GM21367 (cell line): ENCODE results near the gene CDH13.

Experiments used
- ATAC-seq: cut with Tn5 transposase; IDR thresholded peaks from one replicate; pipeline ENCODE4 v1.9.1; 2021; ENCODE audit not compliant: unreplicated experiment

The CDH13 gene

DNA sequence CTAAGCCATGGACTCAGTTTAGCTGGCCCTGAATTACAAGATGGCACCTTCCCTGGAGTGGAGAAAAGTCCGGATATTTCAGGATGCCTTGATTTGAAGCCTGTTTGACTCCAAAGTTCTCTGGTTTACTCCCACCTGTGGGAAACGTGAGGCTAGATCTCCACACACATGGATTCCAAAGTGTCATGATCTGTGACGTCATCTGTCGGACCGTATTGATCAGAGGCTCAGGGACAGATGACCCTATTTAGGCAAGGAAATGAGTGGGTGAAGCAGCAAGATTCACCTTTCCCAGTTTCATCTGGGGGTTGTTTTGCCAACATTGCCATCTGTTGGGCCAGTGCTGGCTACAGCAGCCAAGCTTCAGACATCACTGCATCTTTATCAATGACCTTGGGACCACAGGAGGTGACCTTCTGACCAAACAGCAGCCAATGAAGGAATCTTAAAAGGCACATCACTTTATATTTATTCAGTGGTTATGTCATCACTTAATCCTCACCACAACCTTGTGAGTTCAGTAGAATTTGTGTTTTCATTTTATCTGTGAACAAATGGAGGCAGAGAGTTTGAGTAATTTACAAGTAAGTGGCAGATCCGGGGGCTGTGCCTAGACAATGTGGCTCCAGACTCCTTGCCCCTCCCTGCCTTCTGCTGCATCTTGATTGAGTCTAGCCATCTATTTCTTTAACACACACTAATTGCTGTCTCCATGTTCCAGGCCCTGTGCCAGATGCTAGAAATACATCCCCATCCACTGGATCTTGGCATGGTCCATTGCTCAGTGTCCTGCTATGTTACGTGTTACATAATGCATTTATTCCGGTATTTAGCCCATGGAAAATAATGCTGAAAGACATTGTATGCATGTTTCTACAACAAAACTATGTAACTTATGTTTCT lies 1.5 kb upstream of the CDH13 start:
- no peak for ATAC-seq

DNA sequence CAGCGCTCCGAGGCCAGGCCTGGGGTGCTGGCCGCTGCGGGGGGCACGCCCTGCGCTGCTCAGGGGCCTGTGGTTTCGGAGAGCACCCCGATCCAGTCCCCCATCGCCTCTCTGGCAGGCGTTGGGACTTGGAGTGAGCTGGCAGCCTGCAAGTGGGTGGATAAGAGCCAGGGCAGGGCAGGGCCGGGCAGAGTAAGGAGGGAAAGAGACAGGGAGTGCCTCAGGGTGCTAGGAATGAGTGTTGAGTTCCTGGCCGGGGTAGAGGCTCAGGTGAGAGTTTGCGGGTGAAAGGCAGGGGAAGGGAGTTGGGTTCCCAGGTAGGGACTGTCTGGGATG lies 1.3 kb downstream of the CDH13 start:
- no peak for ATAC-seq

DNA sequence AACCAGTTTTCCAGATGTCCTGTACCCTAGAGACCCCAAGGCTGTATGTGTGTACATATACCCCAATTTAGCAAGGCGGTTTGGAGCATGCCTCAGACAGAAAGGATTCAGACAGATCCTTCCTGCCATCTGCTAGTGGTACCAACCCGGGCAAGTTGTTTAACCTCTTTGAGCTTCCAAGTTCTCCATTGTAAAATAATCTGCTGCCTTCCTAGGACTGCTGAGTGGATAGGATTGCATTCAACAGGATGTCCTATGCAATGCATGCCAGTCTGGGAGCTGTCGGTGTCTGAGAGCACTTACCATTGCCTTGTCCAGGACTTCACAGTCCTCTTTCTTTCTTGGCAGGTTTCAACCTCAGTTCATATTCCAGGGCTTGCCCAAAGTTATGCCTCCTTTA lies 1.9 kb downstream of the CDH13 start:
- ATAC-seq, result no peak

DNA sequence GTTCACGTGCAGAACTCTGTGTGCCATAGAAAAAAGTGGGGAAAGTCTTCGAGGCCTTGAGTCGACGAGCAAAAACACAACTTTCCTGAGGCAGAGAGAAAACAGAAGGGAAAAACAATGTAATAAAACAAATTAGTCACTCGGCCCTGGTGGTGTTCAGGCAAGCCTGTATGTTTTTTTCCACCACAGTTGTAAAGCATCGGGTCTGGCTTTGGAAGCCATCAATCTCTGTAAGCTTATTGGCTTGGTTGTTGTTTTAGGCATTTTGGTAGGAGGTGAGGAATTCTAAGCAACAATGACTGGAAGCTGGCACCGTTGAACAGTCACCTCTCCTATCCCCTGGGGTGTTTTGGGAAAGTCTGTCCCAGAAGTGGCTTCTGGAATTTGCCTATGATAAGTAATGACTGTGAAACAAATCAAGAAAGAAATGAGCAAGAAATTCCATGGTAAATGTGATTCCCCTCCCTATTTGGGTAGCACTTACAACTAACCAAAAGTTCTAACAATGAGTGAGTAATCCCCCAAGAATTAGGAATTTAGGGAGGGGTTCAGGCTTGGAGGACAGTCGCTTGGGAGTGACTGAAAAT lies 2.8 kb downstream of the CDH13 start:
- no peak for ATAC-seq

DNA sequence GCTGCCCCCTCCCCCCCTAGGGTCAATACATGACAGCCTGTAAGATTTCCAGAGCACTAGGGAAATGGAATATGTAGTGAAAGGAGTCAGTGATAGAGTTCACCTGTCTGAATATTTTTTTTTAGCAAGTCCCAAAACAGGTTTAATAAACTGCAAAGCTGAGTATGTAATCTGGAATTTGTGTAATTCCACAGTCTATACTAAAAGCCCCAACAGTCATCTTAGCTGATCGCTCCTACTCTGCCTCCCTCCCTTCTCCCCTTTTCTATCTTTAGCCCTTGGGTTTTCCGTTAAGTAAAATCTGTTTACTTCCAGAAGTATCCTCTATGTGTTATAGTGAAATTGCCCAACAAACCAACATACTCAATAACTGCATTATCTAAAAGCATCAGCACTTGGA lies 3.5 kb downstream of the CDH13 start:
- ATAC-seq, result no peak

DNA sequence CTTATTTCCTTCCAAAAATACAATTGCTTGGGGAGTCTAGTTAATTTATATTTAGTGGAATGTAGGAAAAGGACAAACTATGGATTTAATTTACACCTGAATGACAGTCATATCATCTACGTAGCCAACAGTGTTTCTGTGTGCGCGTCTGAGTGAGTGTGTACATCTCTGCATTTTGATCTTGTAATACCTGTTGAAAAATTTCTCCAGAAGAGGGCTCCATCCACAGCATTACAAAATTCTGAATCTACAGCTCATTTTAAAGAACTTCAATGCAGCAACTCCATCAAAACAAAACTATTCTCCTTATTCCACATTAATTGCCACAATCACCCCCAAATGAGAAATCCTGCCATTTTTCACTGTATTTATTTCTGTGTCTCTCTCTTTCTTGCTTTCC lies 3.9 kb downstream of the CDH13 start:
- no peak for ATAC-seq

DNA sequence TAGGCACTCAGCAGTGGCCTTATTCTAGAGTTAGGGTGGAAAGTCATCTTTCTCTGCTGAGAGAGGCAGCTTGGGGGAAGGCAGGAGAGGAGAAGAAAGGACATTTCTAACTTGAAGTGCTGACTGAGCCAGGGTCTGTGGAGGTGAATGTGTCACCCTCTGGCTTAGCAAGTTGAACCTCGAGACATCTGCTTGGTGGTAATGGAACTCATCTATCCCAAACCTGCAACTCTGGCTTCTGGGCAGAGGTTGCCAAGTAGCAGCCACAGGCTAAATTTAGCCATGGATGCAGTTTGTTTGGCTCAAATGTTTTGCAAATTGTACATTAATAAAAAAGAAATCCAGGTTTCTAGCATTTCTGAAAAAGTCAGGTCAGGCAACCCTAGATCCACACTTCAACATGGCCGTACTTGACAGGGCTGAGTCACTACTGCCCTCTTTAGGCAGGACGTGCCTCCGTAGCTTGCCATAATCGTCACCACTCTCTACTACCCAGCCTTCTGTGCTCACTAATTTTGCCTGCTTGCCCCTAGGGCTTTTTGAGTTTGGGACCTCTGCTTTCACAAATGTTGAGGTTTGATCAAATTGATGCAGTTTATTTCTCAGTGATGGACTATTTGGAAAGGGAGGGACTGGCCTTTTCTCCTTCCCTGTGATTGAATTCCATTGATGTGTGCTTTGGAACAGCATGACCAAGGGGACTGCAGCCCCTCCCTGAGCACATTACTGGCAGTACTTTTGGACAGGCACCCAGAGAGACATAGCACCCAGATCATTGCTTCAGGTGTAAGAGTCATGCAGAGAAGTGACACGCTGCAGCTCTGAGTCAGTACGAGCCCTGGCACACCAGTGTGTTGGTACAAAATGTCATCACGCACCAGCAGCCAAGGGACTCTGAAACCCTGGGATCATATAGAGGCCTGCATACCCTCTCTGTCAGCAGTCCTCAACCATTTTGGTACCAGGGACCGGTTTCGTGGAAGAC lies 5.2 kb downstream of the CDH13 start:
- ATAC-seq, result no peak

DNA sequence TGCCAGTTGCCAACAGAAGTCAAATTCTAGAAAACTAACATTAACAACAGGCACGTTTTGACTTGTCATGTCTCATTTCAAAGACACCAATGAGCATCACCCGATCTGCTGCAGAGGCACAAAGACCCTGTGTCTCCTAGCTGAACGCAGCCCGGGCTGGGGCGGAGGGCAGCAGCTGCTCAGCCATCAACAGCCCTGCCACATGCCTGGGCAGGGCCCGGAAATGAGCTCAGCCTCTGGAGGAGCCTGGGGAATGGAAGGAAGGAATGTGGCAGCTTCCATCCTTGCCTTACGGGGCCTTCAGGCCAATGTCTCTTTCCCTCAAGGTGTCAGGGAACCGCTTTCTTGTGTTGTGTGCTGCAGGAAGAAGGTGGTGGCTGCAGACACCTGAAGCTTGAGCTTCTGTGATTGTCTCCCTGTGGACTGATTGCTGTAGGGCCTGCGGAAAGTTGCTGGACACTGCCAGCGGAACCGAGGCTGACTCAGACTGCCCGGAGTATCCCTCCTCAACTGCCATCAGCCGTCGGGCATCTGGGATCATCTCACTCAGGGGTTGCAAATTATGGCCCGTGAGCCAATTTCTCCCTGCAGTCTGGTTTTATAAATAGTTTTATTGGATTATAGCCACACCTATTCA lies 7.3 kb downstream of the CDH13 start:
- ATAC-seq, result no peak

DNA sequence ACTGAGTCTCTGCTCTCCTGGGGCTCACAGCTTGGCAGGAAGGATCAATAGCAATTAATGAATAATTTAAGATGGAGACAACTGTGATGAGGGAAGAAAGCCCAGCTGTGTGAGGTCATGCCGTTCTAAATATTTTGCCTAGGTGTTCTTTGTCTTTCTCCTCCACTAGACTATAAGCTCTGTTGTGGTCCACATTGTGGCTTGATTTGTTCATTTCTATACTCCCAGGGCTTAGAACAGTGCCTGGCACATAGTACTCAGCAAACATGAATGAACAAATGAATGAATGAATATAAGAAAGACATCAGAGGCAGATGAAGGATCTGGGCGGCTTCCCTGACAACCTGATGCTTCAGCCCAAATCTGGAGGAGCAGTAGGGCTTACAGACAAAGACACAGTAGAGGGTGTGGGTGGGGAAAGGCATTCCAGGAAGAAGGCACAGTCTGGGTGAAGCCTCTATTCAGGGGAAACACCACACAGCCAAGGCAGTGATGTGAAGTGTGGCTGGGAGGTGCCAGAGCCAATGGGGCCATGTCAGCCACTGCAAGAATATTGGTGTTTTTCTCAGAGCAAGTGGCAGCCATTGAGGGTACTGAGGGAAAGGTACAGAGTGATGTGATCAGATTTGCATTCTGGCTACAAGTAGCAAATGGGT lies 8.3 kb downstream of the CDH13 start:
- ATAC-seq, result no peak

DNA sequence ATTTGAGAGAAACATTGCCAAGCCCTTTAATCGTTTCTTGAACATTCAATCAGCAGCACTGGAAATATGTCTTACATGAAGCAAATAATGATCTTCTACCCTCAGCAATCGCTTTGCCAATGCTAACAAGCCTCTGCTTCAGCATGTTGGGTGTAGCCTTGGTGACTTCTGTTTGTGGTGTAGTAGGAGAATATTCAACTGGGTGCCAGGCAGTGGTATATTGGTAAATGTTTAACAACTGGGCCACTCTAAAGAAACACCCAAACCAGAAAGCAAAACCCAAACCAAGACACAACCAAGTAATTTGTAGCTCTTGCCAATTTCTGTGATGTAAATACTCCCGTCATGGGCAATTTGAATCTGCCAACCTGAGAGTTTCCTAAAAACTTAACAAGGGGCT lies 9.7 kb downstream of the CDH13 start:
- ATAC-seq, result no peak

DNA sequence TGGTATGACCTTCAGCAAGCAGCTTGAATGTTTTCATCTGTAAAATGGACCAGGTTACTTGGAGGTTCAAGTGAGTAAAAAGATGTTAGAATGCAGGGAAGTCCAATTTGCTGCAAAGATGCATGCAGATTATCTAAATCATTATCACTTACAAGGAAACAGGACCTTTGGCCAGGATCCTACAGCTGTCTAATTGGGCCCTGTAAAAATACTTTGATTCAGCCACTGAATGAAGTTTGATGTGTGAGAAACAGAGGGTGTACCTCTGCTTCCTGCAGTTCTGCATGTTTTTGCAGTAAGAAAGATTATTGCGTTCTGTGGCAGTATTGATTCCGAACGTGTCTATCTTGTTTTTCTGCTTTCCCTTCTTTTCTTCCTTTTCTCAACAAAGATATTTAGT lies 10.2 kb downstream of the CDH13 start:
- ATAC-seq, result no peak

DNA sequence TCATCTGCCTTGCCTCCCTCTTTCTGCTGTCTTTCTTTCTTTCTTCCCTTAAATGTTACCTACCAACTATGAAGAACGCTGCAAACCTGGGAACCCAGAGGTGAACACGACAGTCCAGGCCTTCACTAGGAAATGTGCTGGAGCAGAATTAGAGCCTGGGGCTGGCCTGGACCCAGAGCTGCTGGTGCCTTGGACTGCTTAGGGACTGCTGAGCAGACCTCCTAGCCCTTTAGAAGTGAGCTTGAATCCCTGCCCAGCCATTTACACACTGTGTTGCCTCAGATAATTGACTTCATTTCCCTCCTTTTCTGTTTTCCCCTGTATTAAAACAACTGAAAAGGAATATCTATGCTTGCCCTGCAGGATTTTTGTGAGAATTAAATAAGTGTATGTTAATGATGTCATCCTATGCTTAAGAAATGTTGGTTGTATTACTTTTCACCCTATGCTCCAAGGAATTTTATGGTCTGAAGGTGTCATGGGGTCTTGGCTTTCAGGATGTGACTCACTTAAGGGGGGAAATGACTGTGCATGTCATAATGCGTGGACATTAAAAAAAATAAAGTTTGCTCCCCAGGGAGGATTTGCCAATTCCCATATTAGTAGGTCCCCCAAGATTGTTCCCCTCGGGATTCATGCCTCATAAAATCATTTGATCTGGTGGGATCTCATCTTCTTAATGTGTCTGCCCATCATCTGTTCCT lies 11.5 kb downstream of the CDH13 start:
- ATAC-seq, result no peak

DNA sequence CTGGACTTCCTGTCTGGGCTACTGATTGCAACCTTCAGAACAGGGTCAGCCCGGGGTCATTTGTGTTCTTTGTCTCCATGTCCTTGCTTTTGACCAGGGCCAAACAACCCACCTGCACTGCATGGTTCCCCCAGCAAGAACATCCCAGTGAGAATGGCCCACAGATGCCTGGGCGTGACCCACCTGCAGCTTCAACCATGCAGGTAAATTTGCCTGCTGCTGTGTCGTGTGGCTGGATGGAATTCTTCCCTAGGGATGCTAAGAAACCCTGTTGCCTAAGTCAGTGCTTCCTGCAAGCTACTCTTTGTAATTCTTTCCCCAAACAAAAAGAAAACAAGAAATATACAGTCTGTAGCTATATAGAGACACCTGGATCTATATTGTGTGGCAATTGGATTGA lies 12.5 kb downstream of the CDH13 start:
- ATAC-seq, result no peak

DNA sequence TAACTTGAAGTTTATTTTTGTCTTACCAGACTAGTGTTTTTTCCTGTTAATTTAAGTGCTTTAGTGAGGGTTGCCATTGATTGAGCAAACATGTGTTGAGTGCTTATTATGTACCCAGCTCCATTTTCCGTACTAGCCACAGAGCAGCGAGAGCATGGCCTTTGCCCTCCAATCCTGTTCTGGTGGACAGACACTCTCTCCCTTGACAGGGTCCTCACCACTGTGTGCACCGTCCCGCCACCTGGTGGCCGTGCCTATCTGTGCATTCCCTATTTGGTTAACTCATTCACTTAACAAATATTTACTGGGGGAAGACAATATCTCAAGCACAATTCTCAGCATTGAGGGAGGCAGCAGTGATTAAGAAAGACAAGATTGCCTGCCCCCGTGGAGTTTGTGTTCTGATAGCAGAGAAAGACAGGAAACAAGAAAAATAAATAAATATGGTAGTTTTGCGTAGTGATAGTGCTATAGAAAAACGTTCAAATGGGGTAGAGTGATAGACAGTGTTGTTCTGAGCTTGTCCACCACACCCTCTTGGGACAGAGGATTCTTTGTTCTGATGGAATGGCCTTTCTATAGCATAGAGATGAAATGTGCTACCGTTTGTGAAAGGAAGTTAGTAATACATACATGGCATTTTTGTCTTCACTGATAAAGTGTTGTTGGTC lies 13.0 kb downstream of the CDH13 start:
- peak; percentile 60 for ATAC-seq

DNA sequence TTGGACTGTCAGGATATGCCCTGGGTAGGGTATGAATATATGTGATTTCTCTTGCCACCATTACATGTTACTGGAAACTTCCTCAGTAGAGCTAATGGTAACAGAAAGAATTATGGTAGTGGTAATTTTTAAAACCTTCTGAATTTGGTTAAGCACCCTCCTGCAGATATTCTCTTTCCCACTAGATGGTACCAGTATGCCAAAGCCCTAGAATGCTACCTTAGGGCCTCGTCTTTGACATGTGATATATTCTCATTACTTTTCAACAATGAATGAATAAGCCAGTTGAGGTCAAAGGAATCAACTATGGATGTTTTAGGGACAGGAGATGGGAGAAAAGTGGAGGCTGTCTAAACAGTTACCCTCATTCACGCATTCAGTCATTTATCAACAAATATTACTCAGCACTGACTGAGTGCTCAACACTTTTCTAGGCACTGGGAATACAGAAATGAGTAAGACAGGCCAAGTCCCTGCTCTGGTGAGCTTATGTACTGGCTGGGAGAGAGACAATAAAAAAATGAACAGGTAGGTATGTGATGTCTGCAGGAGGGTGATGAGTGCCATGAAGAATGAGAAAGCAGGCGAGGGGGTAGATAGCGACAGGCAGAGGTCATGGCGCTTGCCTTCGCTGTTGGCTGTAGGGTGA lies 14.7 kb downstream of the CDH13 start:
- no peak for ATAC-seq

DNA sequence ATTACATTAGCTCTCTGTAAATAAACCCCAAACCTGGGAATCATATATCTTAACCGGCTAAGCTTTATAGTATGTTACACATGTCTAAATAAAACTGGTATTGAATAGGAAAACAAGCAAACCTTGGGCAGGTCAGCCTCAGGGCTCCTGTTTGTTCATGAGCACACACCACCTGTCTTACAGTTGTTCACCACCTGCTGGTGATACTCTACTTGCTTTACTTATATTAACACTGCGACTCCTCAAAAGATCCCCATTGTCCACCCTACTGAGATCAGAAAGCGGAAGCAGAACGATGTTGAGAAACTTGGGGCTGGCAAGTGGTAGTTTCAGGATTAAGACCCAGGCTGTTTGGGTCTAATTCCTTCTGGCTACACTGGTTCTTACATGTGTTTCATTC lies 16.4 kb downstream of the CDH13 start:
- no peak for ATAC-seq

DNA sequence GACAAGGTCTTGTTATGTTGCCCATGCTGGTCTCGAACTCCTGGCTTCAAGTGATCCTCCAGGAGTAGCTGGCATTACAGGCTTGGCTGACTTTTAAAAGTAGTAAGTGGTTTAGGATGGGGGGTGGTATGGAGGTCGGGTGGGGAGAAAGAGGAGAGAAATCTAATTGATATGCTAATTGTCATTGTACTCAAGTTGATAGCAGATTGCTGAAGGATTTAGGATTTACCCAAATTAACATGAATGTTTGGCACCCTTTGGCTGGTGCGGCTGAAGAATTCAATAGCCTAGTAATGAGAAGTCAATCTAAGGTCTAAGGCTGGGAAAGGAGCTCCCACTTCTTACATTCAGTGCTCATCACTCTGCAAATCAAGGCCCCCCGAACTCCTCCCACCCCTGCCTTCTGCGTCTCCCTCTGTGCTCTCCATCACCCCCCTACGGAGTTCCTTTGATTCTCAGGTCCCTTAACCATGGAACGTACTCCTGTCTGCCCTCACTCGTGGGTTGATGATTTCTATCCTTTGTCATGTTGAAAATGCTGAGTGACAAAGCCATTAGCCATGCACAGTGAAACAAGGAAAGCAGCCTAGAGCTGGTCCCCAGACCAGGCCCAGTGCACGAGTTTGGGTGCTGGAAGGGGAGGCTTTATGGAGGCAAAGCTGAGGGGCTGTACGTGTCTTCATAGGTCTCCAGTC lies 17.3 kb downstream of the CDH13 start:
- ATAC-seq, result no peak

DNA sequence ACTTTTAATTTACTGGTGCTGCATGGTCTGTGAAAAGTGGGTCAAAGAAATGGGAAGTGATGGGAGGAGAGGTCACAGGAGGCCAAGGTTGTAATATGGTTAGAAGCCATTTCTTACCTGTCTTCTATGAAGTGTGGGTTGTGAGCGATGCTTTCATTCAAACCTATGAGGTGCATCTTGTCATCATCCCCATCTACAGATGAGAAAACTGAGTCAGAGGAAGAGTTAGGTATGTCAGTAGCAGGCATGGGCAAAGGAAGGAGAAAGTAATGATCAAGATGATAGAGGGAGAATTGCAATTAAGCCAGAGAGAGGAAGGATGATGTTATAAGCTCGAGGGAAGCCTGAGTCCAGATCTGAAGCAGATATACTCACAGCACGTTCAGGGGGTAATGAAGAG lies 19.7 kb downstream of the CDH13 start:
- no peak for ATAC-seq
